Posterior cingulate gyrus (tissue), 11 donors: ENCODE data around the gene SLC4A8.
"Not testable (repeated sequence)": the region's sequence is repeated elsewhere in the genome, so short reads cannot be mapped to it uniquely, and the experiment has no call there.

Source experiments
- DNase-seq, 10 donors: peaks; one replicate each; pipeline versions ENCODE4 v3.0.0 to v3.0.0-alpha.2; 2020 to 2021; ENCODE audit warnings: mixed read lengths in 3 of 10
- intact Hi-C: fragments of 100-400 bp; cut with DNase I; formaldehyde crosslinking; loops from one replicate; pipeline ENCODE4 v1.15.1; 2023

SLC4A8 gene

GRCh38 chr12:51421266-51421884 is 3.3 kb upstream of the SLC4A8 start:
- intact Hi-C loops: loop anchor here (1.0 to 2.0 kb wide), 2 partner anchors 111 to 403 kb away; no protein-coding TSS in a partner anchor
- peak in 7 of 10 donors; percentile 21 to 92 (median 62) for DNase-seq

GRCh38 chr12:51424094-51424661 is 453 bp upstream of the SLC4A8 start:
- intact Hi-C loops: loop anchor here (2.0 kb wide), 1 partner anchor 393 kb away; no protein-coding TSS in a partner anchor
- no peak for DNase-seq

GRCh38 chr12:51428256-51428655 is 3.6 kb downstream of the SLC4A8 start:
- DNase-seq: no peak
- intact Hi-C loops: no loop called here

GRCh38 chr12:51429700-51430099 is 5.1 kb downstream of the SLC4A8 start:
- intact Hi-C loops: no loop called here

GRCh38 chr12:51430196-51430895 is 5.7 kb downstream of the SLC4A8 start:
- intact Hi-C loops: no loop called here
- no peak for DNase-seq

More at GRCh38 chr12:51429700-51430099, 5.1 kb downstream of the SLC4A8 start:
- no peak for DNase-seq

GRCh38 chr12:51432921-51433320 is 8.3 kb downstream of the SLC4A8 start:
- intact Hi-C loops: no loop called here
- DNase-seq: no peak

- DNase-seq: no peak
- intact Hi-C loops: no loop called here
Measured at GRCh38 chr12:51434305-51434704, 9.7 kb downstream of the SLC4A8 start.

- intact Hi-C loops: no loop called here
- no peak for DNase-seq
Measured at GRCh38 chr12:51437431-51437830, 12.8 kb downstream of the SLC4A8 start.

GRCh38 chr12:51439330-51439729 is 14.7 kb downstream of the SLC4A8 start:
- no peak for DNase-seq
- intact Hi-C loops: no loop called here

- peak in 6 of 10 donors; percentile 16 to 91 (median 57) for DNase-seq
- intact Hi-C loops: no loop called here
Measured at GRCh38 chr12:51441583-51441982, 17.0 kb downstream of the SLC4A8 start.

- intact Hi-C loops: no loop called here
- DNase-seq: peak in 7 of 10 donors; percentile 19 to 89 (median 50)
Measured at GRCh38 chr12:51442324-51442723, 17.7 kb downstream of the SLC4A8 start.

- intact Hi-C loops: no loop called here
- no peak for DNase-seq
Measured at GRCh38 chr12:51443573-51443972, 18.9 kb downstream of the SLC4A8 start.

GRCh38 chr12:51448618-51449256 is 24.1 kb downstream of the SLC4A8 start:
- DNase-seq: no peak
- intact Hi-C loops: no loop called here

GRCh38 chr12:51449580-51450246 is 25.1 kb downstream of the SLC4A8 start:
- intact Hi-C loops: no loop called here
- no peak for DNase-seq

- no peak for DNase-seq
- intact Hi-C loops: no loop called here
Measured at GRCh38 chr12:51450333-51450732, 25.7 kb downstream of the SLC4A8 start.

- DNase-seq: no peak
- intact Hi-C loops: no loop called here
Measured at GRCh38 chr12:51450806-51451205, 26.2 kb downstream of the SLC4A8 start.

- intact Hi-C loops, DNase-seq: not testable (repeated sequence)
Measured at GRCh38 chr12:51454016-51454415, 29.4 kb downstream of the SLC4A8 start.

GRCh38 chr12:51455050-51455449 is 30.4 kb downstream of the SLC4A8 start:
- DNase-seq, intact Hi-C loops: not testable (repeated sequence)

- intact Hi-C loops: no loop called here
Measured at GRCh38 chr12:51458635-51459034, 34.0 kb downstream of the SLC4A8 start.

GRCh38 chr12:51460519-51460918 is 35.9 kb downstream of the SLC4A8 start:
- intact Hi-C loops: no loop called here
- no peak for DNase-seq

More at GRCh38 chr12:51458635-51459034, 34.0 kb downstream of the SLC4A8 start:
- DNase-seq: no peak

GRCh38 chr12:51465491-51465890 is 40.9 kb downstream of the SLC4A8 start:
- intact Hi-C loops: no loop called here
- no peak for DNase-seq
